Measurements from ENCODE around the gene PCNX3.
A peak's percentile ranks its signal among the peaks of the same experiment; 100 is the strongest.
"Not testable (repeated sequence)": the region's sequence is repeated elsewhere in the genome, so short reads cannot be mapped to it uniquely, and the experiment has no call there.

The PCNX3 gene

DNA sequence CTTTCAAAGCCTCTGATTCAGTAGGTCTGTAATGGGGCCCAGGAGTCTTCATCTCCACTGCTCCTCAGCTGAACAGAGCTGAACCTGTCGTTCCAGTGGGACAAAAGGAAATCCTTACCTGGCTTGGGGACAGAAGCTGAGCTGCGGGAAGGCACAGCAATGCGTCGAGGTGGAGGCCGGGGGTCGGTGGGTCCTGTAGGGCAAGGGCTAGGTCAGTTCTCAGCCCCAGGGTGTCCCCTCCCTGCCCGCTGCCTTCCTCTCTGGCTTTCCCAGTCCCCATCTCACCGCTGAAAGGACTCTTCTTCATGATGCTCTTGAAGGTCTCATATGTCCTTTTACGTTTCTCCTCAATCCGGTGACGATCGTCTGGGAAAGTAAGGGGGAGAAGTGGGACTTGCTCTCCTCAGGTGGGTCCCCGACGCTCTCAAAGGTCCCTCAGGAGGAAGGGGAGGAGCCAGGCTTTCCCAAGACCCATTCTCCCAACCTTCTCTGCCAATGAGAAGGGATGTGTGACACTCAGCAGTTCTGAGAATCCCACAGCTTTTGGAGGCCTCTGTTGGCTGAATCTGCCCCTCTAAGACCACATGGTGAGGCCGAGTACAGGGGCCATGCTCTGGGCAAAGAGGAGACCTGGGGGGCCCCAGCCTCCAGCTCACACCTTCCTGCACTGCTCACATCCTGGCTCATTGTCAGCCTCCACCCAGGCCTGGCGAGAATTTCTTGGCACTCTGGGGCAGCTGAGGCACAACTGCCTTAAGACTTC, 40.2 kb downstream of the PCNX3 start:
- DNase-seq, result no peak

DNA sequence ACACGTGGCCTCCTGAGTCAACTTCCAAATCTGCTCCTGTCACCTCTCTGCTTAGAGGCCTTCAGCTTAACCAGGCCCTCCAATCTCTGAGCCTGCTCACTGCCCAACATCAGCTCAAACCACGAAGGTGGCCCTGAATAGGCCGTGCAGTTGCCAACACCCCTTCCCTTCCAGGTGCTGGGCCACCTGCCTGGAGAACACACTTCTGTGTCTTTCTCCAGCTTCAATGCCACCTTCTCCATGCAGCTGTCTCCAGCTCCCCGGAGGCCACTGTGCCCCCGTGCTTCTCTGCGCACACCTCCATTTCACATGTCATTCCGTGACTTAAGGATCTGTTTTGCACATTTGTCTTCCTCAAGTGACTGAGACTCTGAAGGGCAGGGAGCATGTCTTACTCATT, 41.9 kb downstream of the PCNX3 start:
- no peak for DNase-seq

DNA sequence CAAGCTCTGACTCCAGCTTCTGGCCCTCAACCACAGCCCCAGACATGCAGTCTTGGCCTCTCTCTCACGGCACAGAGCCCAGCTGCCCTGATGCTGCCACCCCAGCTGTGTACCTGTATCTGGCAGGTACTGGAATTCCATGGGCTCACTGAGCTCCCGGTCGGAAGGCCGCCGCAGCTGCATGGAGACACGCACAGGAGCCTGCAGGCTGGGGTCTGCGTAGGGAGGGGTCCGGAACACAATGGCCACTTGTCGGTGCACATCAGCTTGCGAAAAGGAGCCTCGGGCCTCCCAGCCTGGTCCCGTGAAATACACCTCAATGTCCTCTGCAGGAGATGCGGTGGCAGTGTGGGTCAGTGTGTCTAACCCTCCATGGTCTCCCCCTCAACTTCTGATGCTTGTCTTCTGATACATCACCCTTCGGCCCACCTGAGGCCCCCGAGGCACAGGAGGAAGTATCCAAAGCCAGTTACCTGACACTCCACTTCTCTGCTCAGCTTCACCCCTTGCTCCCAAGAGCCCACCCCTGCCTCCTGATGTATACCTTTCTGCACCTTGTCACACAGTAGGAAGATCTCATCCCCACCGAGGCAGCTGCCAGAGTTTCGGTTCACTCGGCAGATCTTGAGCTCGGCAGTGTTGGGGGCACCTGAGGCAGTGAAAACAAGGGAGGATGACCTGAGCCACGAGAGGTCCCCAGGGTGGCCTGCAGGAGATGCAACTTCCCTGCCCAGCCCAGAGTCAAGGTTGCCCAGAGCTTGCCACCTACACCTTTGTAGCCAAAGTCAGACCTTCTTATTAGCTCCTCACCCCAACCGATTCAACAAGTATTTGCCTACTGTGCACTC, 42.8 kb downstream of the PCNX3 start:
- DNase-seq, result no peak

DNA sequence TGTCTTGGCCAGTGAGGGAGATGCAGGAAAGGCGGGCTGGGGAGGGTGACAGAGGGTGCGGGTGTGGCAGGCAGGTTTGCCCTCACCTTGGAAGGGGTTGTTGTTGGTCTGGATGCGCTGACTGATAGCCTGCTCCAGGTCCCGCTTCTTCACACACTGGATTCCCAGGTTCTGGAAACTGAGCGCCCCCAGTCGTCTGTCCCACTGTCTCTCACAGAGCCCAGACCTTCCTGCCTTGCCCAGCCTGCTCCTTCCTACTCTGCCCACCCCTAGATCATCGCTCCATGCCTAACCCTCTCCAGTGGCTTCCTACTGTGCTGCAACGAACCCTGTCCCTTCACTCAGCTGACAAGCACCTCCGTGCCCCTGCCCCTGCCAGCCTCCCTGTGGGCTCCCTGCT, 44.5 kb downstream of the PCNX3 start:
- no peak for DNase-seq

DNA sequence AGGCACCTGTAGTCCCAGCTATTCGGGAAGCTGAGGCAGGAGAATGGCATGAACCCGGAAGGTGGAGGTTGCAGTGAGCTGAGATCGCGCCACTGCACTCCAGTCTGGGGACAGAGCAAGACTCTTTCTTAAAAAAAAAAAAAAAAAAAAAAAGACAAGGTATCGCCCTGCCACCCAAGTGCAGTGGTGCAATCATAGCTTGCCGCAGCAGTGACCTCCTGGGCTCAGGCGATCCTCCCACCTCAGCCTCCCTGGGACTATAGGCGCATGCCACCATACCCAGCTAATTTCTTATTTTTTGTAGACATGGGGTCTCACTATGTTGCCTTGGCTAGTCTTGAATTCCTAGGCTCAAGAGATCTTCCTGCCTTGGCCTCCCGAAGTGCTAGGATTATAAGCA, 45.3 kb downstream of the PCNX3 start:
- DNase-seq, result not testable (repeated sequence)

DNA sequence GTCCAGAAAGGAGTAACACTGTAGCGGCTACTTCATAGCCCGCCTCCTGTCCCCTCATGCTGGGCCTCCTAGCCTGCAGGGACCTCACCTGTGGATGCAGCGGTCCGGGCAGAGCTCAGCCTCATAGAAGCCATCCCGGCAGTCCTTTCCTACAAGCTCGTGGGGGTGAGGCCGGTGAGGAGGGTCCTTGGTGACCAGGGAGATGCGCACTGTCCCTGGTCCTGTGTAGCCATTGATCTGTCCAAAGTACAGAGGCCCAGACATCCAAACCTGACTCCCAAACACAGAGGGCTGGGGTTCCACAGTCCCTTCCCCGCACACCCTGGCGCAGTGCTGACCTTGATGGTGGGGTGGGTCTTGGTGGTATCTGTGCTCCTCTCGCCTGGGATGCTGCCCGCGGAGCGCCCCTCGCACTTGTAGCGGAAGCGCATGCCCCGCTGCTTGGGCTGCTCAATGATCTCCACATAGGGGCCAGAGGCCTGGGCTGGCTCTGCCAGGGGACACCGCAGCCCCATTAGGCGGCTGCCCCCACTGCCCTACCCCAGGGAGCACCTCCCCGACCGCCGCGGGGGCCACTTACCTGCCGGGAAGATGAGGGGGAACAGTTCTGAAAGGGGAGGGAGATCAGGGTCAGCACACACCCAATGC, 46.1 kb downstream of the PCNX3 start:
- no peak for DNase-seq

DNA sequence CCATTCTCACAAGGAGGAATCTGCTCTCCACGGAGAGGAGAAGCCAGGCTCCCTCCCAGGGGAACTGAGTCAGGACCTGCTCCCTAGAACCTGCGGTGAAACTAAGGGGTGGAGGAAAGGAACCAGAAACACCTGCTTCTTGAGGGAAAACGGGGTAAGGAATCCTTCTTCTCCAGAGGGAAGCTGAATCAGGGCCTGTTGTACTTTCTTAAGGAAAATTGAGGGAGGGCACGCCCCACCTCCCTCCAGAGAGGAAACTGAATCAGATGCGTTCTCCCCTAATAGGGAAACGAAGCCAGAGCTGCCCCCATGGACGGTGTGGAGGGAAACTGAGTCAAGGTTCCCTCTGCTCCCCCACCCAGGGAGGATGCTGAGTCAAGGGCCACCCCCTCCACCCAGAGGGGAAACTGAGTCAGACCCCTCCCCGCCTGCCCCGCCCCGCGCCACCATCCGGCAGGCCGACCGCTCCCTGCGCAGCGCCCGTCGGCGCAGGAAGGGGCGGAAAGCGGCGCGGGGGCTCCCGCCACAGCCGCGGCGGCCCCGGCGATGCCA, 46.7 kb downstream of the PCNX3 start:
- no peak for DNase-seq

DNA sequence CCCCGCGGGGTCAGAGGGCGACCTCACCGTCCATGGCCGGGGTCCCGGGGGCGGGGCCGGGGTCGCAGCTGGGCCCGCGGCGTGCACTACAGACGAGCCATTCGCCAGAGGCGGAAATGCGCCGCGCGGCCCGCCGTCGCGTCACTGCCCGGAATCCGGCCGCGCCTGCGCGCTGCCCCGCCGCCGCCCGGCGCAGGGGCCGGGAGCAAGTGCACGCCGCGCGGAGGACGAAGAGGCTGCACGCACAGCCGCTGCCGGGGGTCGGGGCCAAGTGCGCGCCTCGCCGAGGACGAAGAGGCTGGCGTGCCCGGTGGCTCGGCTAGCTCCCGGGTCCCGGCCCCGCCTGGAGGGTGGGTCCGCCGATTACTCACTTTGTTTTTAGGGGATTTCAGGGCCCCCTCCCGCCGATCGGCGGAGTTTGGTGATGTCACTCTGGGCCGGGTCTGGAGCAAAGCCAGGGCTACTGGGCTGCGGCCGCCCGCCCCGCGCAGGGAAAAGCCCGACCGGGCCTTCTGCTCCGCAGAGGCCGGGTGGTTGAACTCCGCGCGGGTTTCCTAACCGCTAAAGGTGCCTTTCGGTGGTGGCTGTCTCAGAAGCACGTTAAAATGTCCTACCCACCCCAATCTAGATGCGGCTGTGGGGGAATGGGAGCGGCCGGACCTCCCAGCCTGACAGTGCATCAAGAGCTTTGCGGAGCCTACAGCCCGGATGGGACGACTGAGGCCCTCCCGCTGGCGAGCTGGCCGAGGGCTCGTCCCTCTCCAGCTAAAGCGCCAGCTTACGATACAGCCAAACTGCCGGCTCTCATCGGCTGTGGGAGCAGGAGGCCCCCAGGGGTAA, 47.4 kb downstream of the PCNX3 start, which contains the start of gene RELA:
RELA (minus strand) TSS at position 118 of the 840 bp plus-strand sequence; CDS start at position 34, 84 bp downstream.
- peak; percentile 96 for DNase-seq

DNA sequence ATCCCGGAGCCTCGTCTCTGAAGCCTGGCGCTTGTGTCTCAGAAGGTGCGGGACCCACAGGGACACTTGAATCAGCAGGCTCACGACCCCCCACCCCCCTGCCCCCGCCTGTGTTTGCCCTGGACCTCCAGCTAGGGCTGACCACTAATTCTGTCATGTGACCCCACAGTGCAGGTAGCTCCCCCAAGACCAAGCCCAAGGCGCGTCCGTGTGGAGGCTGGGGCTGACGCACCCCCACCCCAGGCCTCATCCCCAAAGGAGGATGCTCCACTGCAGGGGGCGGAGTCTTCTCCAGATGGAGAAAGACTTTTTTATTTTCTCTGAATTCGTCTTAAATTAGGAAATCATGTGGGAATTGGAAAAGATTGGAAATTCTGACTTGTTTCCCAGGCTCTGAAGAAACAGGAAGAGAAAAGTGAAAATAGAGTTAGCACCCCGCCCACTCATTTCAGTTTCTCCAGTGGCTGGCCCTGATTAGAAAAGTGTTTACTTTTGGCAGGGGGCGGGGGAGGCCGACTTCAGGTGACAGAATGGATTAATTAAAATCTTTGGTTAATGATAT, 48.1 kb downstream of the PCNX3 start:
- DNase-seq, result peak; percentile 34

DNA sequence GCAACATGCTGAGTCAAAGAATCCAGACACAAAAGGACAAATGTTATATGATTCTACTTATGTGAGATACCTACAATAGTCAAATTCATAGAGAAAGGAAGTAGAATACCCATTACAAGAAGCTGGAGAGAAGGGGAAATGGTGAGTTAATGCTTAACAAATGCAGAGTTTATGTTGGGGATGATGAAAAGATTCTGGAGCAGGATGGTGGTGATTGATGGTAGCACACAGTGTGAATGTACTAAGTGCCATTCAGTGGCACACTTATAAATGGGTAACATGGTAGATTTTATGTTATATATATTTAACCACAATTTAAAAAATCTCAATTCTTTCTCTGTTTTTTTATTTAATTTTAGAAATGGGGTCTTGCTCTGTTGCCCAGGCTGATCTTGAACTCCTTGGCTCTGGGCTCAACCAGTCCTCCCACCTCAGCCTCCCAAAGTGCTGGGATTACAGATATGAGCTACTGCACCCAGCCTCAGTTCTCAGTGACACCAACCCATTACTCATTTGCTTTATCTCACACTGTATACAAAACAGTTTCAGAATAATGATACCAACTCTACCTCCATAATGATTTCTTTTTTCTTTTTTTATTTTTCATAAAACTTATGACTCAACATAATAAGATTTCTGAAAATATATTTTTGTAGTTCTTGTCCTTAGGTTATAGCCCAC, 56.7 kb downstream of the PCNX3 start:
- DNase-seq, result no peak

DNA sequence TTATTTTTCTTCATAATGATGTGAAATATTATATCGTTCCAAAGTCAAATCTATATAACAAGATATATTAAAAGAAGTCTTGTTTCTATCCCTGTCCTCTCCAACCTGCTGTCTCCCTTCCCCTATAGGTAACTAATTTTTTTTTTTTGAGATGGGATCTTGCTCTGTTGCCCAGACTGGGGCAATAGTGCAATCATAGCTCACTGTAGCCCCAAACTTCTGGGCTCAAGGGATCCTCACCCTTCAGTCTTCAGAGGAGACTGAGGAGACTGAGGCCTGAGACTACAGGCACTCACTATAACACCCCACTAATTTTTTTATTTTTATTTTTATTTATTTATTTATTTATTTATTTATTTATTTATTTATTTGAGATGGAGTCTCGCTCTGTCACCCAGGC, 57.4 kb downstream of the PCNX3 start:
- DNase-seq, result no peak

DNA sequence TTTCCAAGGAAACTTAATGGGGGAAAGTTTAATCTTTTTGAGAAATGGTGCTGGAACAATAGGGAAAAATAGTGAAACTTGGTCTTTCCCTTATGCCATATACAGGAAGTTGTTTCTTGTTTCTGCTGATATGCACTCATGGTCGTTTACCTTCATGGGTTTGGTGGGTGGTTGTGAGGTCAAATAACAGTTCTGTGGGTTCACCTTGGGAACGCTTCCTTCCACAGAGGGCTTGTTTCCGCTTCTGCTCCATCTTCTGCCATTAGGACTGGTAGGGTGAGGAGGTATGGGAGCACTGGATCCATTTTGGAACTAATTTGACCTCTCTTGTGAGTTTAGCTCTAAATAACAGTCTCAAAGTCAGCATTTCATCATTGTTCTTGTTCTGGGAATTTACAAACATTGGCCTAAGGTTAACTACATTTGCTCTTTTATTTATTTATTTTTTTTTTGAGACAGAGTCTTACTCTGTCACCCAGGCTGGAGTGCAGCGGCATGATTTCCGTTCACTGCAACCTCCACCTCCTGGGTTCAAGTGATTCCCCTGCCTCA, 64.7 kb downstream of the PCNX3 start:
- DNase-seq, result no peak

DNA sequence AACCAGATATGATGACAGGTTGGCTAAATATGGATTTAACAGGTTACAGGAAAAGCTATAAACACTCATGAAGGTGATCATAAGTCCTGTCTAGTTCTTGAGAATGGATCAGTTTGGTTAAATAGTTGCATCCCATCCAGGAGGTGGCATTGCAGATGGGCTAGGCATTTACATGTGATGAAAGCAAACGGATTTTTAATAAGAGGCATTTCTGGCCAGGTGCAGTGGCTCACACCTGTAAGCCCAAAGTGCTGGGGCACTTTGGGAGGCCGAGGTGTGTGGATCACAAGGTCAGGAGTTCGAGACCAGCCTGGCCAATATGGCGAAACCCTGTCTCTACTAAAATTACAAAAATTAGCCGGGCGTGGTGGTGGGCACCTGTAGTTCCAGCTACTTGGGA, 67.9 kb downstream of the PCNX3 start:
- DNase-seq, result not testable (repeated sequence)

DNA sequence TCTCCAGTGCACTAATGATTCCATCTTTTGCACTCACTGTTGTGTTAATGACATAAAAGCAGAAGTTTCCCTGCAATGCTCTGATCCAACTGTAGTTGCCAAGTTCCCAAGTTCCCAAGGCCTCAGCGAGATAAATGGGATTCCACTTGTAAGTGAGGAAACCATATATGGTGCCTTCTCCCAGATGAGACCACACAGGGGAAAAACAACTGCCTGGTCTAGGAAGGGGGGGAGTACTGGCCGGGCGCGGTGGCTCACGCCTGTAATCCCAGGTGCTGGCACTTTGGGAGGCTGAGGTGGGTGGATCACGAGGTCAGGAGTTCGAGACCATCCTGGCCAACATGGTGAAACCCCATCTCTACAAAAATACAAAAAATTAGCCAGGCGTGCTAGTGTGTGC, 70.4 kb downstream of the PCNX3 start:
- DNase-seq, result no peak

All from HCEC 1CT (cell line).